Uterus (tissue), 4 donors: Measurements from ENCODE around the gene PHYKPL. TPM values are rescaled to one million over a fixed set of nuclear protein-coding genes. Genes with fewer than 3 reads are reported as not detected.

Experiments
- DNase-seq, 2 donors: peaks; one replicate each; pipeline ENCODE4 v3.0.0-alpha.2; 2019 to 2020
- H3K27ac ChIP-seq, 2 donors: fragments of 200-600 bp; sonication (generic); 1 replicate in 1 of 2; 2 replicates in 1 of 2; pipeline ENCODE4 v1.5.1; 2016 to 2018
- H3K27me3 ChIP-seq, 2 donors: fragments of 200-600 bp; sonication (generic); one replicate each; pipeline ENCODE4 v1.5.1; 2018 to 2019; ENCODE audit warnings: control low read depth in 1 of 2
- H3K36me3 ChIP-seq, 2 donors: fragments of 200-600 bp; sonication (generic); one replicate each; pipeline ENCODE4 v1.5.1; 2019; ENCODE audit warnings: control low read depth in 1 of 2
- H3K4me1 ChIP-seq, 2 donors: fragments of 200-600 bp; sonication (generic); one replicate each; pipeline ENCODE4 v1.5.1; 2018 to 2019; ENCODE audit warnings: control low read depth in 1 of 2
- H3K4me3 ChIP-seq, 2 donors: fragments of 200-600 bp; sonication (generic); 1 replicate in 1 of 2; 2 replicates in 1 of 2; pipeline ENCODE4 v1.5.1; 2018 to 2019; ENCODE audit warnings: mild to moderate bottlenecking in 1 of 2
- H3K9me3 ChIP-seq, 2 donors: fragments of 200-600 bp; sonication (generic); one replicate each; pipeline ENCODE4 v1.5.1; 2019; ENCODE audit warnings: control low read depth in 1 of 2
- POLR2A ChIP-seq, 2 donors: fragments of 450-650 bp; IDR thresholded peaks; one replicate each; pipeline ENCODE4 v1.6.1; 2016; ENCODE audit warnings: antibody characterized with exemption in 2 of 2, mild to moderate bottlenecking in 1 of 2, moderate library complexity in 1 of 2
- intact Hi-C: fragments of 100-400 bp; cut with DNase I; formaldehyde crosslinking; loops from one replicate; pipeline ENCODE4 v1.15.1; 2023; ENCODE audit warnings: low total_unique reads
- total RNA-seq, 4 donors: library from RNA; depleted of rRNA in 3 of 4; stranded (reverse); fragments of >200 nt in 3 of 4; gene quantifications; one replicate each; pipeline versions ENCODE4 v1.1.0 to v1.2.4, GENCODE V29; 2014 to 2023
- TF ChIP-seq, protein P1 (sequence below), 4 experiments: fragments of 200-600 bp in 2 of 4; fragments of 450-650 bp in 2 of 4; sonication (generic) in 2 of 4; IDR thresholded peaks; one replicate each; pipeline ENCODE4 v1.5.1; 2016 to 2019; ENCODE audit warnings: antibody characterized with exemption in 4 of 4, mild to moderate bottlenecking in 2 of 4, moderate library complexity in 1 of 4
- donor health status: DM: yes; HTN: yes; CAD: no.

PHYKPL gene
- total RNA-seq, 4 donors from 2014 or later: 41.5 to 129 (median 89.9) TPM

DNA sequence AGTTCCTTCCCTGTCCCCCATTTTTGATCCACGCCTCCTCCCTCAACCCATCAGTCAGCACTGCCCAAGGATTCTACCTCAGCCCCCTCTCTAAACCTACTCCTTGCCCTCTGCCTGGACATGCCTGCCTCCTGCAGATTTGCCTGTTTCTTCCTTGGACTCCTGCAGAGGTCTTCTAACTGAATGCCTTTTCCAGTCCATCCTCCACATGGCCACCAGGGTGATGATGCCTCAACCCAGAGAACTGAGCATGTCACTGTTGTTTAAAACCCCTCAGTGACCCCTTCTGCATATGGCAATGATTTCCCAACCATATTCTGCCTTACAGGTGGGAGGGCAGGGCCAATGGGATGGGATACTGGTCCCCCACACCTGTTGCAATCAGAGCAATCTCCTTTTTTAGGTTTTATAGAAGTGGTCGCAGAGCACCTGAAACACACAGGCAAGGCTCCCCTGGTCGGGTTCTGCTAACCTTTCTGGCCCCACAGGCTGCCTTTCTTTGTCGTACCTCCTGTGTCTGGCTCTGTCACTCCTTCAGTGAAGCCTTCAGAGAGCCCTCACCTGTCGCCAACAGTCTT lies 9.3 kb downstream of the PHYKPL start:
- no peaks in the 10 kb centered on the region for H3K36me3 ChIP-seq
- intact Hi-C loops: no loop called here
- no peak overlapping the region for H3K27ac ChIP-seq
- no peaks in the 10 kb centered on the region for H3K4me1 ChIP-seq
- H3K9me3 ChIP-seq: no peaks in the 10 kb centered on the region
- TF ChIP-seq, protein P1, sequence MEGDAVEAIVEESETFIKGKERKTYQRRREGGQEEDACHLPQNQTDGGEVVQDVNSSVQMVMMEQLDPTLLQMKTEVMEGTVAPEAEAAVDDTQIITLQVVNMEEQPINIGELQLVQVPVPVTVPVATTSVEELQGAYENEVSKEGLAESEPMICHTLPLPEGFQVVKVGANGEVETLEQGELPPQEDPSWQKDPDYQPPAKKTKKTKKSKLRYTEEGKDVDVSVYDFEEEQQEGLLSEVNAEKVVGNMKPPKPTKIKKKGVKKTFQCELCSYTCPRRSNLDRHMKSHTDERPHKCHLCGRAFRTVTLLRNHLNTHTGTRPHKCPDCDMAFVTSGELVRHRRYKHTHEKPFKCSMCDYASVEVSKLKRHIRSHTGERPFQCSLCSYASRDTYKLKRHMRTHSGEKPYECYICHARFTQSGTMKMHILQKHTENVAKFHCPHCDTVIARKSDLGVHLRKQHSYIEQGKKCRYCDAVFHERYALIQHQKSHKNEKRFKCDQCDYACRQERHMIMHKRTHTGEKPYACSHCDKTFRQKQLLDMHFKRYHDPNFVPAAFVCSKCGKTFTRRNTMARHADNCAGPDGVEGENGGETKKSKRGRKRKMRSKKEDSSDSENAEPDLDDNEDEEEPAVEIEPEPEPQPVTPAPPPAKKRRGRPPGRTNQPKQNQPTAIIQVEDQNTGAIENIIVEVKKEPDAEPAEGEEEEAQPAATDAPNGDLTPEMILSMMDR (IDR thresholded peaks at IDR 0.05): no peak
- no peak for TF ChIP-seq POLR2A (IDR thresholded peaks at IDR 0.05)
- no peak for DNase-seq
- no peak overlapping the region for H3K4me3 ChIP-seq
- no peaks in the 10 kb centered on the region for H3K27me3 ChIP-seq

DNA sequence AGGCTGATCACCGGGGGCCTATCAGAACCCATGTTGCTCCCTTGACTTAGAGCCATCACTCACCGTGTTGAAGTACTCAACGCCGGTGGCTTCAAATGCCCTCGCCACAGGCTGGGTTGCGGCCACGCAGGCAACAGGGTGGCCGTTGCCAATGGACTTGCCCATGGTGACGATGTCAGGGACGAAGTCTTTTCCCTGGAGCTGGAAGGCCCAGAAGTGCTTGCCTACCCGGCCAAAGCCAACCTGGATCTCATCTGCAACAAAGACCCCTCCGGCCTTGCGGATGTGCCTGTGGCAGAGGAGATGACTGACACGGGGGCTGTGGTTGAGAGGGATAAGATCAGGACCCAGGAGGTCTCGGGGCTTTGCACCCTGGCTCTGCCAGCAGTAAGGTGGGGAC lies 10.3 kb downstream of the PHYKPL start:
- Histone ChIP-seq H3K9me3 (no peaks in the 10 kb centered on the region), H3K27me3 (no peaks in the 10 kb centered on the region), H3K4me1 (no peaks in the 10 kb centered on the region), H3K36me3 (no peaks in the 10 kb centered on the region), H3K27ac (no peak overlapping the region), H3K4me3 (no peak overlapping the region)
- DNase-seq: no peak
- intact Hi-C loops: no loop called here
- TF ChIP-seq, protein P1 (IDR thresholded peaks at IDR 0.05): no peak
- TF ChIP-seq POLR2A (IDR thresholded peaks at IDR 0.05): no peak

DNA sequence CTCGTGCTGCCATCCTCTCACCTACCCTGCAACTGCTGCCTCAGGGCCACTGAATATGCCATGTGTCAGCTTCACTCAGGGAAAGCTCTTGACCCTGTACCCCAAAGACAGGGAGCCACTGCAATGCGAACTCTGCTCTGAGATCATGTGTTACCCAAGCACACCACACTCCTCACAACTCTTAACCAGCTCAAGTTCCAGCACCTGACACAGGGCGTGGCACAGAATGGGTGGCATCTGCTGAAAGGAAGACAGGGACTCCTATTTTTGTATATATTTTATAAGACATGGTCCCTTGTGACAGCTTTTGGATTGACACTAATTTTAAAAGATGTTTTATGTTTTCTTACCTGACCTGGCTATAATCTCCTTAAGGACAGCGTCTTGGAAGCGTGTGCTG lies 10.7 kb downstream of the PHYKPL start:
- no peak overlapping the region for H3K4me3 ChIP-seq
- no peaks in the 10 kb centered on the region for H3K9me3 ChIP-seq
- DNase-seq: no peak
- no peaks in the 10 kb centered on the region for H3K27me3 ChIP-seq
- no peak overlapping the region for H3K27ac ChIP-seq
- intact Hi-C loops: no loop called here
- no peaks in the 10 kb centered on the region for H3K36me3 ChIP-seq
- no peaks in the 10 kb centered on the region for H3K4me1 ChIP-seq
- TF ChIP-seq POLR2A (IDR thresholded peaks at IDR 0.05): no peak
- TF ChIP-seq, protein P1 (IDR thresholded peaks at IDR 0.05): no peak

DNA sequence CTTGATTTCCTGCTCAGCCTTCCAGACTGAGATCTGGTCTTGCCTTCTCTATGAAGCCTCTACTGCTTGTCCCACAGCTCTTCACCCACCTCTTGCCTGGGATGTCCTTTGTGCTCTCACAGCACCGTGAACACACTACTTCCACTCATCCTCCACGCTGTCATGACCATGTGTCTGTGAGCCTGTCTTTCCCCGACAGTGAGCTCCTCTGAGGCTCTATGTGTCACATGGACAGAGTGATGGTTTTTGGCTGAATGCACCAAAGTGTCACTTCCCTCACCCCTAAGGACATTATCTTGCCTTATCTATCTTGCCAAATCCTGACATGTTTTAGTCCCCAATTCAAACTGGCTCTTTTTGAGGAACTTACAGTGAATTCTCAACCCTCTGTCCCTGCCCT lies 11.3 kb downstream of the PHYKPL start:
- Histone ChIP-seq H3K27ac (no peak overlapping the region), H3K27me3 (no peaks in the 10 kb centered on the region), H3K9me3 (no peaks in the 10 kb centered on the region), H3K4me3 (no peak overlapping the region), H3K36me3 (no peaks in the 10 kb centered on the region), H3K4me1 (no peaks in the 10 kb centered on the region)
- no peak for DNase-seq
- no peak for TF ChIP-seq POLR2A (IDR thresholded peaks at IDR 0.05)
- TF ChIP-seq, protein P1 (IDR thresholded peaks at IDR 0.05): no peak
- intact Hi-C loops: no loop called here

DNA sequence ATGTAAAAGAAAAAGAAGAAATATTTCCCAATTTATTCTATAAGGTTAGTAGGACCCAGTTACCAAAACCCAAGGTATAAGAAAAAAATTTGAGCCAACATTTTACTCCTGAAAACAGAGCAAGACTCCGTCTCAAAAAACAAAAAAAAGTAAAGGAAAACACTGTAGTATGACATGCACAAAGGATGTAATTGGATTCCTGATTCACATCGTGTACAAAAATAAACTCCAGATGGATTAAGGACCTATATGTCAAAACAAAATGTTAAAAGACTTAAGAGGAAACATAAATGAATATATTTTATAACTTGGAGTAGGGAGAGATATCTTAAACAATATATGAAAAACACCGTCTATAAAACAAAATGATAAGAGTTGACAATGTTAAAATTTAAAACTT lies 13.8 kb downstream of the PHYKPL start:
- Histone ChIP-seq H3K27me3 (no peaks in the 10 kb centered on the region), H3K36me3 (no peaks in the 10 kb centered on the region), H3K9me3 (no peaks in the 10 kb centered on the region), H3K4me3 (no peak overlapping the region), H3K4me1 (no peaks in the 10 kb centered on the region), H3K27ac (no peak overlapping the region)
- intact Hi-C loops: no loop called here
- no peak for DNase-seq
- TF ChIP-seq POLR2A (IDR thresholded peaks at IDR 0.05): no peak
- TF ChIP-seq, protein P1 (IDR thresholded peaks at IDR 0.05): no peak
